GM12874 (cell line): ENCODE results near the gene MUL1.

Experiments
- TF ChIP-seq, protein P1 (sequence below): IDR thresholded peaks from 2 replicates; pipeline ENCODE4 v1.5.1; 2011; ENCODE audit warnings: low read depth, mild to moderate bottlenecking, control low read depth, low read length, moderate library complexity; ENCODE audit not compliant: insufficient read depth

MUL1 gene

DNA sequence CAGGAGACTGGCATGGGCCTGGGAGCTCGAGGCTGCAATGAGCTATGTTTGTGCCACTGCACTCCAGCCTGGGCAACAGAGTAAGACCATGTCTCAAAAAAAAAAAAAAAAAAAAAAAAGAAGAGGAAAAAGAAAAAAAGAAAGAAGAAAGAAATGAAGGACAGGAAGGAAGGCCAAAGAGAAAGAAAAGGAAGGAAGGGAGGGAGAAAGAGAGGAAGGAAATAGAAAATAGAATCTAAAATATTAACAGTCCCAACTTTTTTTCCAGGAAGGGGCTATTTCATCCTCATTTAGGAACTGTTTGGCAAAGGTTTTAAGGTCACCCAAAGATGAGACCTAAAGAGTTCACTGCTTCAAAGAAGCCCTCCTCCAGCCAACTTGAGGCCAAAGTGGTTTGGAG, 2.5 kb downstream of the MUL1 start:
- TF ChIP-seq, protein P1, sequence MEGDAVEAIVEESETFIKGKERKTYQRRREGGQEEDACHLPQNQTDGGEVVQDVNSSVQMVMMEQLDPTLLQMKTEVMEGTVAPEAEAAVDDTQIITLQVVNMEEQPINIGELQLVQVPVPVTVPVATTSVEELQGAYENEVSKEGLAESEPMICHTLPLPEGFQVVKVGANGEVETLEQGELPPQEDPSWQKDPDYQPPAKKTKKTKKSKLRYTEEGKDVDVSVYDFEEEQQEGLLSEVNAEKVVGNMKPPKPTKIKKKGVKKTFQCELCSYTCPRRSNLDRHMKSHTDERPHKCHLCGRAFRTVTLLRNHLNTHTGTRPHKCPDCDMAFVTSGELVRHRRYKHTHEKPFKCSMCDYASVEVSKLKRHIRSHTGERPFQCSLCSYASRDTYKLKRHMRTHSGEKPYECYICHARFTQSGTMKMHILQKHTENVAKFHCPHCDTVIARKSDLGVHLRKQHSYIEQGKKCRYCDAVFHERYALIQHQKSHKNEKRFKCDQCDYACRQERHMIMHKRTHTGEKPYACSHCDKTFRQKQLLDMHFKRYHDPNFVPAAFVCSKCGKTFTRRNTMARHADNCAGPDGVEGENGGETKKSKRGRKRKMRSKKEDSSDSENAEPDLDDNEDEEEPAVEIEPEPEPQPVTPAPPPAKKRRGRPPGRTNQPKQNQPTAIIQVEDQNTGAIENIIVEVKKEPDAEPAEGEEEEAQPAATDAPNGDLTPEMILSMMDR: no peak

DNA sequence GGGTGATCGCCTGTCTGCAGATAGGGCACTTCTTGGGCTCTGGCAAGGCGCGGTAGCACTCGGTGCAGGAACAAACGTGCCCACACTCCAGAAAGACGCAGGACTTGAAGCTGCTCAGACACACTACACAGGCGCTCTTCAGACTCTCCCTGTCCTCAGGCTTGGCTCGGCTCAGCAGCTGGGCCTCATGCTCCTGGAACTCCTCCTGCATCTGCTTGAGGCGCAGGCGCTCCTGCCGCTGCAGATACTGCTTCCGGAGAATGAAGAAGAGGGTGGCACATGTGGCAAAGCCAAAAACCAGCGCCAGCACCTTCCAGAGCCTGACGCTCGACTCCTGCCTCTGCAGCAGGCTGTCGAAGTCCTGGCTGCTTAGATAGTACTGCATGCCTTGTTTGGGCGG, 7.2 kb downstream of the MUL1 start:
- TF ChIP-seq, protein P1: no peak

DNA sequence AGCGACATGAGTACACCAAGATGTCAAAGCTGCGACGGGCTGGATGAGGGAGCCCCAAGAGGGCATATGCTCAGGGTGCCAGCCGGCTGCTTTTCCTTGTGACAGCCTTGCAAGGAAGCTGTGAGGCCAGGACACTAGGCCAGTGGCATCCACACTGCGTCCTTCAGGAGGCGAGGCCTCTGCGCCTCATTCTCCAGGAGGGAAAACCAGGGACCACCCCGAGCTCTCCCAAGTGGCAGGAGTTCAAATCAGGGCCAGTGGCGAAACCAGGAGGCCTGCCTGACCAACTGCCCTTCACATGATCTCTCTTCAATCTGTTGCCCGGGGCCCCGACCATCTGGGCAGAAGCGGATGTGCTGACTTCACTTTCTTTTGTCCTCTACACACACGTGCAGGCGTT, 8.2 kb downstream of the MUL1 start:
- TF ChIP-seq, protein P1: no peak

DNA sequence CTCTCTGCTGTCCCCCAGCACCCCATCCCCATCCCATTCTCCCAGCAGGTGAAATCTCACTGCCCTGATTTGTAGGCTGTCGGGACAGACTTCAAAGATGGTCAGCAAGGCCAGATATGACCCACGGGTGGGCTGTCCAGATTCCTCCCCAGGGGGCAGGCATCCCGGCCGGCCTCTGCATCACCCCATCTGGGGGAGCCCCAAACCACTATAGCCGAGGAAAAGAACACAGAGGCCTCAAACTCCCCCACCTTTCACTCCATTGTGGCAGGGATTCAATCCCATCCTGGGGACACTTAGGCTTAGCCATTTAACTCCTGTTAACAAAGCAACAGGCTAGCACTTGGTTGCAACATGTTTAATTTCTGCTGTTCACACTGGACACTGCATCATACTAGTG, 8.8 kb downstream of the MUL1 start:
- TF ChIP-seq, protein P1: no peak

DNA sequence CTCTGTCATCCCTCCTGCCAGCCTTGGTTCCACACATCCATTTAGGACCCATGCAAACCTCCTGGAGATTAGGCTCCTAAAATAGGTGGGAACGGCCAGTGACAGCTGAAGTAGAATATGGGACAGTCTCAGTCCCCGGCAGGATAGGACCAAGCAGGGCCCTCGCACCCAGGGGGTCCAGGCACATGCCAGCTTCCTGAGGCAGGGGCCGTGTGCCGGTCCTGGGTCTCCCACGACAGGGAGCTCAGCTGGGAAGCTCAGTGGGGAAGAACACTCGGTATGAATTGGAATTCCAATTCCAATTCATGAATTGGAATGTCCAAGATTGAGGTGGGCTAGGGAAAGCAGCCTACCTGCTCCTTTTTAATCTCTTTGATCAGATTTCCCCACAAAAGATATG, 9.8 kb downstream of the MUL1 start:
- TF ChIP-seq, protein P1: no peak

DNA sequence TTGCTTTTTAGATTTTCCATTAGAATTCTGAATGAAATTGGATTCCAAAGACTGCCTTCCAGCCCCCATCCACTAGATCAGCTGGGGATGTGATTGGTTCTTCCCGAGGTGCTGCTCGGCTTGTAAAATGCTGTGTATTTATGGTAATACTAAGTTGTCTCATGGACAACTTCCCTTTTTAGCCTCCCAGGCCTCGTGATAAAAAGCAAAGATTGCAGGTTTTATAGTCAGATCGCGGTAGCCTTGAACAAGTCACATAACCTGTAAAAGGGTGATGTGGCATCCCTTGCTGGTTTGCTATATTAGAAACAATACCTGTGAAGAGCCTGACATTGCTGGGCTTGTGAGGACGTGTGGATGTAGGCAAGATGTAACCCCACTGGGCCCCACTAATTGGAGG, 10.4 kb downstream of the MUL1 start:
- TF ChIP-seq, protein P1: no peak

DNA sequence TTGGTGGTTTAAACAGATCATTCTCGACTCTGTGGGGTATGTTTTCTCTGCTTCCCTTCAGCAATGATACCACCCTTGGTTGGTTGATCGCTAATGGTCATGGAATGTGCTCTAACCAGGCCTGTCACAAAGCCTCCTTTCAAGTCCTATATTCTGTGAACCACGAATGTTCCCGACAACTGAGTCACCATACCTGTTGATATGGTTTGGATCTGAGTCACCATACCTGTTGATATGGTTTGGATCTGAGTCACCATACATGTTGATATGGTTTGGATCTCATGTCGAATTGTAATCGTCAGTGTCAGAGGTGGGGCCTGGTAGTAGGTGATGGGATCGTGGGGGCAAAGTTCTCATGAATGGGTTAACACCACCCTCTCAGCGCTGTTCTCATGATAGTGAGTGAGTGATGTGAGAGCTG, 11.7 kb downstream of the MUL1 start:
- TF ChIP-seq, protein P1: no peak

DNA sequence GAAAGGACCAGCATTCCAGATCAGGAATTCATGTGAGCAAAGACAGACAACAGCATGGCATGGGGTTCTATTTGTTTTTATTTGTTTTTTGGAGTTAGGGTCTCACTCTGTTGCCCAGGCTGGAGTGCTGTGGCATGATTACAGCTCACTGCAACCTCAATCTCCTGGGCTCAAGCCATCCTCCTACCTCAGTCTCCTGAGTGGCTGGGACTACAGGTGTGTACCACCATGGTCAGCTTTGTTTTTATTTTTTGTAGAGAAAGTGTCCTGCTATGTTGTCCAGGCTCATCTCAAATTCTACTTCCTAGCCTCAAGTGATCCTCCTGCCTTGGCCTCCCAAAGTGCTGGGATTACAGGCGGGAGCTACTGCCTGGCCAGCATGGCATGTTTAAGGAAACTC, 12.3 kb downstream of the MUL1 start:
- TF ChIP-seq, protein P1: no peak
